Left ventricle myocardium superior (tissue), 1 donor: ENCODE data around the gene MTHFD2L. TPM values are rescaled to one million over a fixed set of nuclear protein-coding genes. Genes with fewer than 3 reads are reported as not detected.
A peak's percentile ranks its signal among the peaks of the same experiment; 100 is the strongest.

Source experiments
- ATAC-seq: fragments of 200-7000 bp; cut with Tn5 transposase; one replicate; pipeline ENCODE4 v1.9.1; 2020; ENCODE audit warnings: mild to moderate bottlenecking, moderate library complexity
- DNase-seq: peaks from one replicate; pipeline ENCODE4 v3.0.0-alpha.2; 2020
- intact Hi-C: fragments of 100-400 bp; cut with micrococcal nuclease; formaldehyde crosslinking; loops from one replicate; pipeline ENCODE4 v1.11.0; 2022
- total RNA-seq: library from RNA; stranded (reverse); fragmentation: NEBNext Ultra II Directional; extraction: Animal tissue kit (Norgen Biotek cat#: 25700); gene quantifications from one replicate; pipeline ENCODE4 v1.2.1, GENCODE V29; 2021
- donor health status: DM: no; HTN: yes; CAD: no; lungs with severe emphysema.

The MTHFD2L gene
- total RNA-seq, 1 donor from 2014 or later = 8.5 TPM

DNA sequence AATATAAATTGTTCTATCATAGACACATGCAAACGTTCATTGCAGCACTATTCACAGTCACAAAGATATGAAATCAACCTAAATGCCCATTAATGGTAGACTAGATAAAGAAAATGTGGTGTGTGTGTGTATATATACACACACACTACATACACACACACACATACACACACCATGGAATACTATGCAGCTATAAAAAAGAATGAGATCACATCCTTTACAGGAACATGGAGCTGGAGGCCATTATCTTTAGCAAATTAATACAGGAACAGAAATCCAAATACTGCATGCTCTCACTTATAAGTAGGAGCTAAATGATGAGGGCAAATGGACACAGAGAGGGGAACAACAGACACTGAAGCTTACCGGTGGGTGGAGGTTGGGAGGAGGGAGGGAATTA, 65.2 kb downstream of the MTHFD2L start:
- DNase-seq (no peak), ATAC-seq (no peak)
- intact Hi-C loops = loop anchor here (10.0 kb wide), 1 partner anchor 92 kb away; no protein-coding TSS in a partner anchor

DNA sequence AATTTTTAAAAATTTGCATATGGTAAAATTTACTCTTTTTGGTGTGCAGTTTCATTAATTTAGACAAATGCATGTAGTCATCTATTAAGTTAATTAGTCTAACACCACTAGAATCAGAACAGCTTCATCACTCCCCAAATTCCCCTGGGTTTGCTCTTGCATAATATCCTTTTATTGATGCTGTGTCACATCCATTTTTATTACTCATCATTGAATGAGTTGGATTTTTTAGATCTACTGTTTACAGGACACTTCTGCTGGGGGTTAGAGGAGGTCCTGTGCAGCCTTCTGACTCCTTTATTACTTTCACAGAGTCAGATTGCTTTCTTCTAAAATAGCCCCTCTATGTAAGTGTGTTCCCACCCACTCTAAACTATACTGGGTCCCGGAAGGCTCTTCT, 65.9 kb downstream of the MTHFD2L start:
- intact Hi-C loops = loop anchor here (10.0 kb wide), 1 partner anchor 91 kb away; no protein-coding TSS in a partner anchor
- ATAC-seq = no peak
- DNase-seq = no peak

DNA sequence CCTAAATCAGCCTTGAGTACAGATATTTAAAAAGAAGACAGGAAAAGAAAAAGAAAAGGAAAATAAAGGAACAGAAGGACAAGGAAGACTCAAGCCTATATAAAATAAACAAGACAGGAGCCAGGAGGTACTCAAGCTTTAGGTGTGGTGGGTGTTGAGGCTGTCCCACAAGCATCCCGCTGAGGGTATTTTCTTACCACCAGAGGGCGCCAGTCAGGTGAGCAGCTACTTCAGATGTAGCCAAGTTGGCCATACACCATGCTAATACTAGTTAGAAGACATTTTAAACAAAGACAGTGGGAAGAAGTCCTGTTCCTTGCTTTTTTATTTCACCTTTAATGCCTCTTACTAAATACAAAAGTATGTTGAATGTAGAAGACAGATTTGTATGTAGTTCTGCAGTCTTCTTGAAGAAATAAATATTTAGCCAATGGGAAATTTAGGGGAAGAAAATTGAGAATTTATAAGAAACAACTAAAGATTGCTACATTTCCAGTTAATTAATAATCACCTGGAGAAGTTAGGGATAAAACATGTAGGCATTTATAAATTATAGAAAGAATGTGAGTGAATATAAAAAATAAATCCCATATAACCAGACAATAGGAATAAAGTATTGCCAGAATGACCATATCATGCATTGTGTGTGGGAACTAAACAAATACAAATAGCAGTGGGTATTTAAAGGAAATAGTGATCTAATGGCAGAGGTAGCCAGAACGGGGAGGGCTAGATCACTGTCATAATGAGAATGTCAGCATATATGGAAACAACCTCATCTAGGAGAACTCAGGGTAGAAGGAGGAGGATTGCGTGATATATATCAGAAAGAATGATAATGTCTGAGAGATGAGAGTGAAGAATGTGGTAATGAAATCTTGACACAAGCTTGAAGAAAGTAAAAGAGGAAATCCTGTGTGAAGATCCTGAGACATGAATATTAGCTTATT, 71.0 kb downstream of the MTHFD2L start:
- peak; percentile 70 for ATAC-seq

DNA sequence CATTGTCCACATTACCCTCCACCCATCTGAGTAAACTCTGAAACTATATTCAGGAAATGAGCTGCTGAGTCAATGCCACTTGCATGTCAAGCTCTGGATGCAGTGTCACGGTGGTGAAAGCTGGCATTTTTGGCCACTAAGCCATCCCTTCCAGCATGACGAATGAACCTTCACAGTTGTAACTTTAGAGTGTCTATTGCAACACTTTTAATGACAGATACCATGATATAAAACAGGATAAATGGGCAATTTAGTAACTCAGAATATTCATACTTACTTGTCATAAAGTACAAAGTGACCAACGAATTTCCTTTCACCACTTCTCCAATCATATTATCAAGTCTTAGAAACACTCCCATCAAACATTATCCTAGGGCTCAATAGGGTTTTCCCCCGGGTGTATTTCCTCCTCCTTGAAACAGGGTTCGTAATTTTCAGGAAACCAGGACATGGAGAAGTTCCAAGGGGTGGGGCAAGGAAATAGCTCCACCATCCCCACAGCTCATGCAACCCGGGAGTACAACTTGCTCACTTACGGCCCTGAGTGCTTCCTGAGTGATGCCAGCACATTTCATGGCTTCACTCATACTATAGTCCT, 73.1 kb downstream of the MTHFD2L start:
- no peak for DNase-seq
- intact Hi-C loops = no loop called here
- peak; percentile 74 for ATAC-seq

More for the DNA sequence above, 71.0 kb downstream of the MTHFD2L start:
- peak; percentile 65 for DNase-seq
- intact Hi-C loops = loop anchor here (10.0 kb wide), 1 partner anchor 86 kb away; no protein-coding TSS in a partner anchor

DNA sequence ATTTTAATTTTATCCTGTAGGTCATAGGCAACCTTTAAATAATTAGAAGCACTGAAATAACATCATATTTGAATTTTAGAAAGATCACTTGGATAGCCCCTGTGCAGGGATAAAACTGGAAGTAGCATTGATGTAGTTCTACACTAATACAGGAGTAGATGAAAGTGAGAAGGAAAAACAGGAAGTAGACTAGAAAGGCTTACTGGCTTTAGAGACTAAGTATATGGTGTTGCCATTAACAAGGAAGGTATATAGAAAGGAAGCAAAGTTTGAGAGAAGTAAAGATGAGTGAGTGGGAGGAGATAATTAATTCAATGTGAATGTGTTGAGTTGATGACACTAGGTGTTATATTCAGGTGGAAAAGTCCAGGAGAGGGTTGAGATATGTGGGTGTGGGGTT, 77.2 kb downstream of the MTHFD2L start:
- intact Hi-C loops = no loop called here
- no peak for DNase-seq
- ATAC-seq = no peak

DNA sequence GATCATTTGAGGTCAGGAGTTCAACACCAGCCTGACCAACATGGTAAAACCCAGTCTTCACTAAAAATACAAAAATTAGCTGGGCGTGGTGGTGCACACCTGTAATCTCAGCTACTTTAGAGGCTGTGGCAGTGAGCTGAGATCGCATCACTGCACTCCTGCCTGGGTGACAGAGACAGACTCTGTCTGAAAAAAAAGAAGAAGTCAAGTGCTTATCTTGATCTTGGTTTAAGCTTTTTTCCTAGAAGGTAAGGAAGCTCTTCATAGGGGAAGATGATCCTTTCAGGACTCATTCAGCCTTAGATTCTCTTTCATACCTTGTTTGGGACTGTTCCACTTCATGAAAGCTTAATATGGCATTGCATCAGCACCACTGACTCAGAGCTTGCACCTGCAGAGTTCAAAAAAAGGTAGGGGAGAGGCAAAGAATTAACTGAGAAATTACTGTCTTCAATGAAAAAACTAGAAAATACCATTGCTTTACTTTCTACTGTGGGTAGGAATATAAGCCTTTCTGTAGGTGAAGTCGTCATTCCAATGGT, 79.6 kb downstream of the MTHFD2L start:
- ATAC-seq = no peak
- DNase-seq = no peak
- intact Hi-C loops = no loop called here

DNA sequence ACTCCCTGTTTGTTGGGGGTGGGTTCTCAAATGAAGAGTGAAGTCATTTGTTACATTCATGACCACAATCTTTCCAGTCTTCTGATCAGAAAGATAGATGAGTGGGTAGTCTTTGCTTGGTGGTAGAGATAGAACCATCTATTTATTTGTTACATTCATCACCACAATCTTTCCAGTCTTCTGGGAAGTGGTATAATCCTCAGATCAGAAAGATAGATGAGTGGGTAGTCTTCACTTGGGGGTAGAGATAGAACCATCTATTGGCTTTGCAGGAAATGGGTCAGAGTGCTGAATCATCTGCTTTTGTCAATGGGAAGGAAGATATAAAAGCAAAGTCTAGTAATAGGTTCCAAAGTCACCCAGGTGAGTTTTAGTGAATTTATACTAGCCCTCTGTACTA, 86.1 kb downstream of the MTHFD2L start:
- ATAC-seq (no peak), DNase-seq (no peak)
- intact Hi-C loops = no loop called here

DNA sequence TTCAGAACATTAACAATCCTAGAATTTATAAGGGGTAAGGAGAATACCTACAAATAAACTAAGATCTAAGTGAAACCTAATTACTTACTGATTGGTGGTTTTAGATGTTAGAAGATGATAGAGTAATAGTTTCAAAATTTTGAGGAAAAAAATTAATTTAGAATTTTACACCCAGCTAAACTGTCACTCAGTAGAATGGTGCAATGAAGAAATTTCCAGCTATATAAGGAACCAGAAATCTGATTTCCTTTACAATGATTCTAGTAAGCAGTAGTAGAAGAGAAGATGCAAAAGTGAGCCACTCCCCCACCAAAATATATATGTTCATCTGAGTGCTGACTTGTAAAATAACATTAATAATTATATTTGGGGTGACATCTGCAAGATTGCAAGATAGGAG, 95.0 kb downstream of the MTHFD2L start:
- intact Hi-C loops = no loop called here
- DNase-seq (no peak), ATAC-seq (no peak)

DNA sequence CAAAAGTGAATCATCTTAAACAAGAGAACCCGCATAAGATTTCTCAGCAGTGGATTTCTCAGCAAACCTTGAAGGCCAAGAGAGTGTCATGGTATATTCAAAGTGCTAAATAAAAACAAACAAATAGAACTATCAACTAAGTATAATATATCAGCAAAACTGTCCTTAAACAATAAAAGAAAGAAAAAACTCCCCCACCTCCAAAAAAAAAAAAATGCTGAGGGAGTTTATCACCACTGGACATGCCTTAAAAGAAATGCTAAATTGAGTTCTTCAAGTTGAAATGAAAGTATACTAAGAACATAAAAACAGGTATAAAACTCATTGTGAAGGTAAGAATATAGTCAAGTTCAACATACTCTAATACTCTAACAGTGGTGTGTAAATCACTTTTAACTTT, 96.5 kb downstream of the MTHFD2L start:
- no peak for DNase-seq
- intact Hi-C loops = no loop called here
- ATAC-seq = no peak

DNA sequence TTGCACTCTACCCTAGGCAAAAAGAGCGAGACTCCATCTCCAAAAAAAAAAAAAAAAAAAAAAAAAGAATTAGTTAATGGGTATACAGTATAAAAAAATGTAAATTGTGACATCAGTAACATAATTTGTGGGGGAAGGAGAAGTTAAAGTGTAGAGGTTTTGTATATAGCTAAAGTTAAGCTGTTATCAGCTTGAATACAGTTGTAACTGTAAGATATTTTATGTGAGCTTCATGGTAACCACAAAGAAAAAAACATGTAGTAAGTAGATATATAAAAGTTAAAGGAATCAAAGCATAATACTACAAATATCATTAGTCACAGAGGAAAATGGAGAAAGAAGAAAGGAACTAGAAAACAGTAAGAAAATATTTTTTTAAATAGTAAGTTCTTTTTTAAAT, 97.2 kb downstream of the MTHFD2L start:
- intact Hi-C loops = no loop called here
- no peak for ATAC-seq
- DNase-seq = no peak

DNA sequence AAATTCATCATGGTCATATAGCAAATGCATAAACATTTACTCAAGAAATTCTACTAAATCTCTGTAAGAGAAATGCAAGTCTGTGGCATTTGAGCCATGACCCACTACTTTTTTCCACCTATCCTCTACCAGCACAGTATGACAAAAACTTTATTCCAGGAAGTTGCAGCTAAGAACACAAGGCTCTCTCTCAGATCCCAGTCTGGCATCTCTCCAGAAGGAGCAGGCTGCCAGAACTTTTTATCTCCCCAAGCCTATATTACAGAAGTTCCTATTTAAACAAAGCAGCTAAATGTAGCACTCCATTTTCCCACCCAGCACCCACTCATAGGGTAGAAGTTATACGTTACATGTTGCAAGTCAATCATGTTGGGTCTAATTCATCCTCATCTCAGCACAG, 101.0 kb downstream of the MTHFD2L start:
- DNase-seq (no peak), ATAC-seq (peak; percentile 62)
- intact Hi-C loops = no loop called here

DNA sequence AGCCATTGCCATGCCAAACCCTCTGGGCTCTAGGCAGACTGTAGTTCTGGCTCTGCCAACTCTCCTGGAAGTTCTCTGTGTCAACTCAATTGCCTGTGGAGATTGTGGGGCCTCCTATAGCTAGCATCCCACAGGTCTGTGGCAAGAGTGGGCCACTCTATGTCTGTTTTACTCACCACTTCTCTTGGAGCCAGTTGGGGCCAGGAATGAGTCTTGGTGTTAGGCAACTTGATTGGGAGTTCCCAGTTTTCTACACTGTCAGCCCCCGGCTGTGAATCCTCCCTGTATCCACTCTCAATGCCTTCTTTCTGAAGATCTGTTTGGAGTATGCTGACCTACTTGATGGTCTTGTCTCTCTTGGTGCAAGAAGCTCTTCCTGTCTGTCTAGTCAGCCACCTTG, 102.1 kb downstream of the MTHFD2L start:
- ATAC-seq (no peak), DNase-seq (no peak)
- intact Hi-C loops = no loop called here

DNA sequence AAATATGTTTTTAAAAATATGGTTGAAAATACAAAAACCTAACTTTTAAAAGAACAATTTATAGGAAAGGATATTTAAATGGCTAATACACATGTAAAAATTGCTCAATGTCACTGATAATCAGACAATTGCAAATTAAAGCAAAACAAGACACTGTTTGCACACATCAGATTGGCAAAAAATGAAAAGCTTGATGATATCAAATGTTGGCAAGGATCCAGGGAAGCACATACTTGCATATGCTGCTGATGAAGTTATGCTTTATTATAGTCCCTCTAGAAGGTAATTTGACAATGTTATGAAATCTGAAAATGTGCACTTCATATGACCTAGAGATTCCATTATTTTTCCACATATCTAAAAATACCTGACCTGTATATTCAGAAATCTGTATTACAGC, 104.6 kb downstream of the MTHFD2L start:
- DNase-seq (no peak), ATAC-seq (no peak)
- intact Hi-C loops = no loop called here

DNA sequence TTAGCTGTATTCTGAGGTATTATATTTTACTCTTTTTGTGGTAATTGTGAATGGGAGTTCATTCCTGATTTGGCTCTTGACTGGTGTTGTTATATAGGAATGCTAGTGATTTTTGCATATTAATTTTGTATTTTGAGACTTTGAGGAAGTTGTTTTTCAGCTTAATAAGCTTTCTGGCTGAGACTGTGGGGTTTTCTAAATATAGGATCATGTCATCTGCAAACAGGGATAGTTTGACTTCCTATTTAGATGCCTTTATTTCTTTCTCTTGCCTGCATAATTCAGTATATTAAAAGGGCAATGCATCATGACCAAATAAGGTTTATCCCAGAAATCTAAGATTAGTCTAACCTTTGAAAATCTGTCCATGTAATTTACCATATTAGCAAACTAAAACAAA, 105.6 kb downstream of the MTHFD2L start:
- intact Hi-C loops = no loop called here
- no peak for ATAC-seq
- no peak for DNase-seq

DNA sequence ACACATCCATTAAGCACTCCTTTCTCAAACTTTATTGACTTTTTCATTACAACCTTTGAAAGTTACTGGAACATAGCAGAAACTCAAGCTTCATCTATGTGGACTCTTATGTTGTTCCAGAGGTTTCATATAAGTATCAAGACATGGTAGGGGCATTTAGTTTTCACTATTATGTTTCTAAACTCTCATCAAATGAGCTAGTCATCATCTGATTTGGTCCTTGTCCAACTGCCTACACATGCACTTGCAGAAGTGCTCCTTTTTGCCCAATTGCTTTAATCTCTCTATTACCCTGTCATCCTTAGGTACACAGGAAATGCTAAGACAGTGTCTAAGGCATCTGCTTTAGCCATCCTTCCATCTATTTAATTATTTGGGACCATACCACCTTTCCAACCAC, 108.2 kb downstream of the MTHFD2L start:
- ATAC-seq = no peak
- intact Hi-C loops = no loop called here
- no peak for DNase-seq

DNA sequence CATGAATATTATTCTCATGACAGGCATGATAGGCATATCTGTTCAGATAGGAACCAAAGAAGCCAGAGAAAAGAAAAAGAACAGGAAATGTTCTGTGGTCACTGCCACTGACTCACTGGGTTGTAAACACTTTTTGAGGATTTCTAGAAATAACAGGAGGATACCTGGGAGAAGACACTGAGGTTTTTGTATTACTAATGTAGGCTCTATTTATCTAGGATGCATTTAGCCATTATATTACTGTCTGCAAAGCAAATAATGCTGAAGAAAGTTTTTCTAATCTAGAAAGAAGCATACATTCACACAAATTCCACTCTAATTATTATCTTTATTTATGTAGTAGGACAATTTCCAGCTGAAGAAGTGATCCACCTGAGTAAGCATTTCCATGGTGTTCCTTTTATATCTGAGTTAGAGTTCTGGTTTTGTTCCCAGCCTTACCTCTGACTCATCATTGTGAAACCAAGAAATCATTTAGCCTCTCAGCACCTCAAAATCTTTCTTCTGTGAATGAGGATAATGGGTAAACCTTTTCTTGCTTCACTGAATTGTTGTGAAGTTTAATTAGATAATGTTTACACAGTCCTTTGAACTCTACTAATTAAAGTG, 110.2 kb downstream of the MTHFD2L start:
- ATAC-seq (no peak), DNase-seq (no peak)
- intact Hi-C loops = no loop called here

DNA sequence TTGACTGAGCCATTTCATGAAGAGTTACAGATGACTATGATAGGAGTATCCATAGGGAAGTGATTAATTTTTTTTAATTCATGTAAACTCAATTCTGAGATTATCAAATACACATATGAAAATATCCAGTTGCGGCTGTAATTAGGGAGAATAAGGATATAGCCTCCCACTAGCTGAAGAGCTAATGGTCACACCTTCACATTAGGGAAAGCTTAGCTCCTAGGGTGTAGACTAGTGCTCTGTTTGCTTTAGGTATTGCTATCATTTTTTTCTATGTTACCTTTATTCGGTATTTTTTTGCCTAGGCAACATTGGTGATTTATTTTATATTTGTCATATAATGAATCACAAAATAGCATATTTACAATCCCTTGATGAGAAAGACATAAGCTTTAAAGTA, 110.7 kb downstream of the MTHFD2L start:
- ATAC-seq (no peak), DNase-seq (no peak)
- intact Hi-C loops = no loop called here

DNA sequence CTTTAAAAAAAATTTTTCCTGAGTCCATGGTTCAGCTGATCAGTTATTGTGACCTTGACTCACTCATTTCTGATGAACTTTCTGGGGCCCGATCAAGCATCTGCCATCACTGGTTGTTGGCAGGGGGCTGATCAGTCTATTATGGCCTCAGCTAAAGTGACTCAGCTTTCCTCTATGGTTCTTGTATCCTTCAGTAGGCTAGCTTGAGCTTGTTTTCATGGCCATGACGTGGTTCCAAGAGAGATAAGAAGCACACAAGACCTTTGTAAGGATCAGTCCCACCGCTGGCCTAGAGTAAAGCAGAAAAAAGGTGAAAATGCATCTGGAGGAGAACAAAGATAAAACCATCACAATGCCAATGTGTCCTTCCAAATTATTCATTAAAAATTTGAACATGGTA, 120.6 kb downstream of the MTHFD2L start:
- intact Hi-C loops = no loop called here
- DNase-seq (no peak), ATAC-seq (no peak)

DNA sequence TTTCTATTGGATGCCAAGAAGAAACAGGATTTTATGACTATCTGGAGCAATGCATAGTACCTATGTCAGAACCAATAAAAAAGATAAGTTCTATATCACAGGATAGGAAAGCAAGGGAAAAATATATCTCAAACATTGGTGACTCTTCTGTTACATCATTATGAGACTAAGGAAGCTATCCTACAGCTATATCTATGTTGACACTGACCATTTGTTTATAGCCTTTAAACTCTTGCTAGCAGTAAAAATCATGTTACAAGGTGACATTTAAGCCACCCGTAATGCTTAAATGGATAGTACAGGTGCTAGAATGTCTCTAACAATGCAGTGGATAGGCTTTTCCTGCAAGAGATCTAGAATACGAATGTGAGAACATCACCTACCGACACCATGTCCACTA, 121.8 kb downstream of the MTHFD2L start:
- ATAC-seq (no peak), DNase-seq (no peak)
- intact Hi-C loops = no loop called here

DNA sequence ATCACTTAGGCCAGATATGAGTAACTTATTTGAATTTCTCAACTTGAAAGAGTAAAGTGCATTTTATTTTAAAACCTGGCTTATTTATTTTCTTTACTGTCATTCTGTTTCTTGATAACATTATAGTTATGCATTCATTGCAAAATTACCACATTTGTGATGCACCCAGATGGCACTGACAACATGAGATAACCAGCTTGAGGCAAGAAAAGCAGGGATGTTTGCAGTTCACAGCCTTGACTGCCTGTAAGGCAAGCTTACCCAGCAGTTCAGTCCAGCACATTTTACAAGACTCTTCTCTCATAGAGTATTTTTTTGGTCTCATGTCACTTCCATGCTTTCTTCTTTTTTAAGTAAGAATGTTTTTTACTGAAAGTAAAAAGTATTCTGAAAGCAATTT, 125.0 kb downstream of the MTHFD2L start:
- intact Hi-C loops = no loop called here
- DNase-seq (no peak), ATAC-seq (no peak)
